Esophagus muscularis mucosa (tissue), 4 donors: ENCODE measurements around the gene THUMPD3. TPM values are rescaled to one million over a fixed set of nuclear protein-coding genes. Genes with fewer than 3 reads are reported as not detected.

Experiments used
- DNase-seq: peaks from one replicate; pipeline ENCODE4 v3.0.0-alpha.2; 2017; ENCODE audit errors: extremely low spot score
- H3K27ac ChIP-seq, 4 donors: fragments of 200-600 bp; sonication (generic); replicated peaks in 1 of 4; 1 replicate in 3 of 4; 2 replicates in 1 of 4; pipeline ENCODE4 v1.5.1; 2016 to 2019; ENCODE audit warnings: mild to moderate bottlenecking in 1 of 4
- H3K27me3 ChIP-seq, 4 donors: fragments of 200-600 bp; sonication (generic); one replicate each; pipeline versions ENCODE4 v1.5.1 to v1.6.0; 2016 to 2019
- H3K36me3 ChIP-seq, 4 donors: fragments of 200-600 bp; sonication (generic); one replicate each; pipeline ENCODE4 v1.5.1; 2016 to 2019
- H3K4me1 ChIP-seq, 4 donors: fragments of 200-600 bp; sonication (generic); one replicate each; pipeline ENCODE4 v1.5.1; 2016 to 2019
- H3K4me3 ChIP-seq, 4 donors: fragments of 200-600 bp; sonication (generic); 1 replicate in 2 of 4; 2 replicates in 2 of 4; pipeline ENCODE4 v1.5.1; 2016 to 2019; ENCODE audit warnings: mild to moderate bottlenecking in 4 of 4, moderate library complexity in 1 of 4
- H3K9me3 ChIP-seq, 4 donors: fragments of 200-600 bp; sonication (generic); 1 replicate in 3 of 4; 2 replicates in 1 of 4; pipeline ENCODE4 v1.5.1; 2016 to 2019
- CTCF ChIP-seq, 3 experiments: fragments of 200-600 bp in 2 of 3; fragments of 450-650 bp in 1 of 3; sonication (generic) in 2 of 3; IDR thresholded peaks; one replicate each; pipeline ENCODE4 v1.5.1; 2017 to 2019; ENCODE audit warnings: antibody characterized with exemption in 3 of 3, mild to moderate bottlenecking in 2 of 3, moderate library complexity in 1 of 3
- EP300 ChIP-seq: sonication (generic); formaldehyde crosslinking; IDR thresholded peaks from one replicate; pipeline ENCODE4 v1.6.1; 2017; ENCODE audit warnings: antibody characterized with exemption
- POLR2A ChIP-seq: fragments of 450-650 bp; IDR thresholded peaks from one replicate; pipeline ENCODE4 v1.6.1; 2017; ENCODE audit warnings: antibody characterized with exemption, moderate library complexity, mild to moderate bottlenecking, low read depth
- POLR2AphosphoS5 ChIP-seq, 2 donors: sonication (generic); formaldehyde crosslinking; IDR thresholded peaks; one replicate each; pipeline ENCODE4 v1.6.1; 2017; ENCODE audit warnings: antibody characterized with exemption in 2 of 2
- WGBS: methylation state at CpG from one replicate; pipeline ENCODE4 v1.1.5; 2018; 5-methylcytosine and 5-hydroxymethylcytosine counted together
- intact Hi-C: fragments of 100-400 bp; cut with DNase I; formaldehyde crosslinking; loops from one replicate; pipeline ENCODE4 v1.15.1; 2023
- total RNA-seq, 4 donors: library from RNA; depleted of rRNA; stranded (reverse); fragments of >200 nt; gene quantifications; one replicate each; pipeline versions ENCODE4 v1.1.0 to v1.2.1, GENCODE V29; 2016

Gene THUMPD3
- total RNA-seq, 4 donors from 2014 or later, result 23.8 to 37.4 (median 26.1) TPM

DNA sequence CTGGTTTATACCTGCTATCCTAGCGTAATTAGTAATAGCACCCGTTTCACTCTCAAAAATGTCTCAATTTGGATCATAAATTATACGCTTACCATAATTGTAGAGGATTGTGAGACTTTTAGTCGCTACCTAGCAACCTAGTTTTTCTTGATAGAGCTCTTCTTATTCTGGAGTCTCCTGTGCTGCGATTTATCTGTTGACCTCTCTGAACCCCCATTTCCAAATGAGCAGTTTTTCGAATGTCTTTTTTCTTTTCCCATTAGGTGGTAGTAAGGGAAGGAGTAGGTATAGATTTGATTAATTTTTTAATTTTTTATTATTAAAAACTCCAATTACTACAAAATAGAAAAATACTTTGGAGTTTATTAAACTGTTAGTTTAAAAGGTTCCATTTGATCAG is 45.2 kb downstream of the THUMPD3 start:
- no peak for TF ChIP-seq CTCF (IDR thresholded peaks at IDR 0.05)
- TF ChIP-seq EP300, result no peak
- TF ChIP-seq POLR2A, result no peak
- no peak for TF ChIP-seq POLR2AphosphoS5 (IDR thresholded peaks at IDR 0.05)
- Histone ChIP-seq H3K4me3 (no peak overlapping the region), H3K9me3 (no peaks in the 10 kb centered on the region), H3K27ac (peak overlapping the region in 1 of 4 donors; percentile 32), H3K36me3 (no peaks in the 10 kb centered on the region), H3K4me1 (peaks cover 77 to 99% (median 96%) of the 10 kb centered on the region in 4 donors), H3K27me3 (no peaks in the 10 kb centered on the region)
- WGBS, result 94% methylated on average over 6 of the region's 6 CpGs
- intact Hi-C loops, result no loop called here
- DNase-seq, result no peak

- no peaks in the 10 kb centered on the region for H3K27me3 ChIP-seq
- H3K4me3 ChIP-seq, result no peak overlapping the region
- intact Hi-C loops, result no loop called here
- 80% methylated on average over 1 of the region's 1 CpG for WGBS
- no peak for TF ChIP-seq POLR2AphosphoS5 (IDR thresholded peaks at IDR 0.05)
- no peak for TF ChIP-seq EP300
- no peak for TF ChIP-seq CTCF (IDR thresholded peaks at IDR 0.05)
- no peak for TF ChIP-seq POLR2A
- no peaks in the 10 kb centered on the region for H3K9me3 ChIP-seq
- H3K4me1 ChIP-seq, result peaks cover 73 to 98% (median 95%) of the 10 kb centered on the region in 4 donors
- H3K36me3 ChIP-seq, result no peaks in the 10 kb centered on the region
- DNase-seq, result no peak
- H3K27ac ChIP-seq, result no peak overlapping the region
Observed at GRCh38 chr3:9408546-9408945, 45.7 kb downstream of the THUMPD3 start.

DNA sequence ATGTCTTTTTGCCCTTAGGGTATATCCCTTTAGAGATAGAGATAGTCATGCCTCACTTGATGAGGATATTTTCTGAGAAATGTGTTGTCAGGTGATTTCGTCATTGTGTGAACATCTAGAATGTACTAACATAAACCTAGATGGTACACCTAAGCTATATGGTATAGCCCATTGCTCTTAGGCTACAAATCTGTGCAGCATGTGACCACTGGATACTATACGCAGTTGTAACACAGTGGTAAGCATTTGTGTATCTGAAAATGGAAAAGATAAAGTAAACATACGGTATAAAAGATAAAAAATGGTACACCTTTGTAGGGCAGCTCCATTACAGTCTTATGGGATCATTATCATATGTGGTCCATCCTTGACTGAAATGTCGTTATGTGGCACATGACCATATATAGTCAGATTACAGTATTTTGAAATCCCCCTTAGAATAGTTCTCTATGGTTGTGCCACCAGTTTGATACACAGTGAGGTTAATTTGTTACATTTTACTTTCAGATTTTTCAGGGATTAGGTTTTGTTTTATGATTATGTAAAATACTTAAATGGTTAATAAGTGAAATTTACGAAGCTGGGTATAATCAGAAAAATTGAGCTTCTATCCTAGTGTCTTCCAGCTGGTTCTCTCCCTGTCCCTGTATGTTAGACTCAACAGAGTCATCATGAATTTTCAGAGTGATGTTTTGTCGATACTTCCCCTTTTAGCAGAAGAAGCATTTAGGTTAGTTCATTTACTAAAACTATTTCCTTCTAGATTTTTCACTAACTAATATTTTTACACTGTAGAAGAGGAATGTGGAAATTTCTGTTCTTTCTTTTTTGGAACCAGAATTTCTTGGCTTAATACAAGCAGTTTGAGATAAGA is 47.4 kb downstream of the THUMPD3 start:
- 73% methylated on average over 6 of the region's 6 CpGs for WGBS
- no peak for TF ChIP-seq CTCF (IDR thresholded peaks at IDR 0.05)
- no peak for TF ChIP-seq POLR2AphosphoS5 (IDR thresholded peaks at IDR 0.05)
- TF ChIP-seq POLR2A, result no peak
- TF ChIP-seq EP300, result no peak
- no peaks in the 10 kb centered on the region for H3K36me3 ChIP-seq
- H3K27me3 ChIP-seq, result no peaks in the 10 kb centered on the region
- H3K9me3 ChIP-seq, result no peaks in the 10 kb centered on the region
- no peak overlapping the region for H3K4me3 ChIP-seq
- H3K27ac ChIP-seq, result peak overlapping the region in 1 of 4 donors; percentile 5
- intact Hi-C loops, result no loop called here
- H3K4me1 ChIP-seq, result peaks cover 60 to 98% (median 91%) of the 10 kb centered on the region in 4 donors
- no peak for DNase-seq

- intact Hi-C loops, result no loop called here
- Histone ChIP-seq H3K4me1 (peaks cover 60 to 98% (median 91%) of the 10 kb centered on the region in 4 donors), H3K36me3 (peaks cover 0 to 5% (median 0%) of the 10 kb centered on the region in 4 donors), H3K27me3 (no peaks in the 10 kb centered on the region), H3K9me3 (no peaks in the 10 kb centered on the region), H3K27ac (peak overlapping the region in 1 of 4 donors; percentile 5), H3K4me3 (no peak overlapping the region)
- no peak for TF ChIP-seq EP300
- TF ChIP-seq CTCF (IDR thresholded peaks at IDR 0.05), result no peak
- TF ChIP-seq POLR2A, result no peak
- WGBS, result 85% methylated on average over 1 of the region's 1 CpG
- no peak for DNase-seq
Observed at GRCh38 chr3:9411302-9411701, 48.4 kb downstream of the THUMPD3 start.

GRCh38 chr3:9412293-9412692 is 49.4 kb downstream of the THUMPD3 start:
- Histone ChIP-seq H3K9me3 (no peaks in the 10 kb centered on the region), H3K27me3 (no peaks in the 10 kb centered on the region), H3K4me1 (peaks cover 58 to 99% (median 92%) of the 10 kb centered on the region in 4 donors), H3K4me3 (no peak overlapping the region), H3K27ac (no peak overlapping the region), H3K36me3 (peaks cover 0 to 5% (median 0%) of the 10 kb centered on the region in 4 donors)
- 95% methylated on average over 1 of the region's 1 CpG for WGBS
- intact Hi-C loops, result no loop called here
- TF ChIP-seq POLR2AphosphoS5 (IDR thresholded peaks at IDR 0.05), result no peak
- TF ChIP-seq POLR2A, result no peak
- TF ChIP-seq EP300, result no peak
- no peak for TF ChIP-seq CTCF (IDR thresholded peaks at IDR 0.05)
- DNase-seq, result no peak
